GM12878 (cell line): ENCODE results near the gene SPACDR. TPM values are rescaled to one million over a fixed set of nuclear protein-coding genes. Genes with fewer than 3 reads are reported as not detected.
A peak's percentile ranks its signal among the peaks of the same experiment; 100 is the strongest.

Experiments used
- BACH1 ChIP-seq: fragments of 450-650 bp; IDR thresholded peaks from 2 replicates; pipeline ENCODE4 v1.6.1; 2017; ENCODE audit warnings: mild to moderate bottlenecking, borderline replicate concordance
- BCLAF1 ChIP-seq: fragments of 450-650 bp; IDR thresholded peaks from 2 replicates; pipeline ENCODE4 v1.6.1; 2017; ENCODE audit warnings: antibody characterized with exemption, mild to moderate bottlenecking, moderate library complexity
- CBX5 ChIP-seq: sonication (generic); IDR thresholded peaks from 2 replicates; pipeline ENCODE4 v1.6.1; 2016; ENCODE audit warnings: low read depth, moderate library complexity, mild to moderate bottlenecking, inconsistent platforms
- CREM ChIP-seq: IDR thresholded peaks from 2 replicates; pipeline ENCODE4 v1.6.1; 2014; ENCODE audit warnings: antibody characterized with exemption, low read depth
- KDM1A ChIP-seq: fragments of 200-600 bp; sonication (generic); IDR thresholded peaks from 2 replicates; pipeline ENCODE4 v1.6.1; 2016; ENCODE audit warnings: borderline replicate concordance
- NRF1 ChIP-seq: conservative IDR thresholded peaks from 2 replicates; pipeline ENCODE4 v1.6.1; 2011; ENCODE audit warnings: mild to moderate bottlenecking, low read depth, low read length, improper control_type of control experiment
- PML ChIP-seq: IDR thresholded peaks from 2 replicates; pipeline ENCODE4 v1.6.1; 2012; ENCODE audit warnings: low read length, inconsistent platforms
- POLR2A ChIP-seq: IDR thresholded peaks from 2 replicates; pipeline ENCODE4 v1.6.1; 2011; ENCODE audit warnings: low read depth, mild to moderate bottlenecking, low read length
- POLR2AphosphoS5 ChIP-seq: IDR thresholded peaks from 2 replicates; pipeline ENCODE4 v1.6.1; 2011; ENCODE audit warnings: mild to moderate bottlenecking, low read length, inconsistent platforms
- RAD21 ChIP-seq: IDR thresholded peaks from 2 replicates; pipeline ENCODE4 v1.6.1; 2011; ENCODE audit warnings: mild to moderate bottlenecking, low read depth, low read length, moderate library complexity; ENCODE audit not compliant: insufficient read depth
- RELA ChIP-seq: fragments of 450-650 bp; IDR thresholded peaks from 2 replicates; pipeline ENCODE4 v1.8.0; 2014; ENCODE audit warnings: borderline replicate concordance; ENCODE audit not compliant: partially characterized antibody
- REST ChIP-seq: IDR thresholded peaks from 2 replicates; pipeline ENCODE4 v1.6.1; 2012; ENCODE audit warnings: mild to moderate bottlenecking, low read depth, low read length
- SKIL ChIP-seq: fragments of 450-650 bp; IDR thresholded peaks from 2 replicates; pipeline ENCODE4 v1.6.1; 2017; ENCODE audit warnings: mild to moderate bottlenecking, low read depth, inconsistent platforms; ENCODE audit not compliant: poor library complexity, severe bottlenecking
- SMAD5 ChIP-seq: IDR thresholded peaks from 2 replicates; pipeline ENCODE4 v1.6.1; 2016; ENCODE audit warnings: antibody characterized with exemption, low read depth
- SREBF2 ChIP-seq: IDR thresholded peaks from 2 replicates; pipeline ENCODE4 v1.6.1; 2012; ENCODE audit warnings: mild to moderate bottlenecking, low read length
- STAT3 ChIP-seq: IDR thresholded peaks from 2 replicates; pipeline ENCODE4 v1.6.1; 2011; ENCODE audit warnings: low read depth, low read length, improper control_type of control experiment
- TAF1 ChIP-seq: IDR thresholded peaks from 2 replicates; pipeline ENCODE4 v1.6.1; 2011; ENCODE audit warnings: mild to moderate bottlenecking, low read depth, low read length, borderline replicate concordance
- TCF12 ChIP-seq: IDR thresholded peaks from 2 replicates; pipeline ENCODE4 v1.6.1; 2011; ENCODE audit warnings: low read depth, mild to moderate bottlenecking, low read length
- YBX1 ChIP-seq: fragments of 450-650 bp; IDR thresholded peaks from 2 replicates; pipeline ENCODE4 v1.6.1; 2016; ENCODE audit warnings: antibody characterized with exemption
- ZNF217 ChIP-seq: fragments of 450-650 bp; IDR thresholded peaks from 2 replicates; pipeline ENCODE4 v1.6.1; 2017; ENCODE audit warnings: antibody characterized with exemption, mild to moderate bottlenecking
- polyA plus RNA-seq, 11 experiments: library from polyadenylated mRNA; depleted of rRNA in 4 of 11; unstranded in 6 of 11; stranded (reverse) in 5 of 11; fragments of >200 nt; fragmentation: Nextera tagmentation in 4 of 11; fragmentation: Illumina TruSeq in 1 of 11; extraction: Ambion mirVana in 4 of 11; extraction: Trizol in 1 of 11; gene quantifications; 1 replicate in 1 of 11; 2 replicates in 10 of 11; pipeline versions ENCODE4 v1.2.1 to v1.2.3, GENCODE V29; 2011 to 2016; ENCODE audit warnings: inconsistent platforms in 2 of 11, missing spikeins in 2 of 11, low read depth in 1 of 11
- total RNA-seq, 4 experiments: library from RNA; depleted of rRNA in 3 of 4; stranded (reverse); fragments of >200 nt in 3 of 4; fragmentation: Illumina TruSeq in 1 of 4; extraction: Trizol in 1 of 4; gene quantifications; 2 replicates each; pipeline versions ENCODE4 v1.2.1 to v1.2.3, GENCODE V29; 2013 to 2021
- TF ChIP-seq, protein P1 (sequence below), 3 experiments: IDR thresholded peaks in 2 of 3; conservative IDR thresholded peaks in 1 of 3; 2 replicates each; pipeline ENCODE4 v1.5.1; 2011; ENCODE audit warnings: low read depth in 3 of 3, low read length in 3 of 3, mild to moderate bottlenecking in 3 of 3, control low read depth in 2 of 3, moderate library complexity in 2 of 3, inconsistent platforms in 1 of 3, mixed read lengths in 1 of 3; ENCODE audit not compliant: control insufficient read depth in 2 of 3, insufficient read depth in 1 of 3; ENCODE audit errors: extremely low read depth in 1 of 3

SPACDR gene
- total and polyA plus RNA-seq, 10 of the 15 experiments (the other 5 are each of a cell fraction or from before 2014, with no cell fraction given), result 0.18 to 1.5 (median 0.63) TPM

GRCh38 chr7:100469227-100470044 lies 5.4 kb upstream of the SPACDR start (continued):
- TF ChIP-seq SKIL (no peak), STAT3 (no peak), ZNF217 (no peak), RELA (peak; percentile 21), POLR2AphosphoS5 (peak; percentile 25; the same call in 1 of the 2 replicates), RAD21 (peak; percentile 85), NRF1 (no peak), SMAD5 (no peak), REST (no peak), CBX5 (no peak), SREBF2 (no peak), PML (no peak), POLR2A (peak; percentile 63; the same call in 1 of the 2 replicates), YBX1 (no peak), KDM1A (no peak), TCF12 (no peak), BACH1 (peak; percentile 54; the same call in 1 of the 2 replicates), TAF1 (no peak), CREM (no peak), BCLAF1 (no peak)
- TF ChIP-seq, protein P1, sequence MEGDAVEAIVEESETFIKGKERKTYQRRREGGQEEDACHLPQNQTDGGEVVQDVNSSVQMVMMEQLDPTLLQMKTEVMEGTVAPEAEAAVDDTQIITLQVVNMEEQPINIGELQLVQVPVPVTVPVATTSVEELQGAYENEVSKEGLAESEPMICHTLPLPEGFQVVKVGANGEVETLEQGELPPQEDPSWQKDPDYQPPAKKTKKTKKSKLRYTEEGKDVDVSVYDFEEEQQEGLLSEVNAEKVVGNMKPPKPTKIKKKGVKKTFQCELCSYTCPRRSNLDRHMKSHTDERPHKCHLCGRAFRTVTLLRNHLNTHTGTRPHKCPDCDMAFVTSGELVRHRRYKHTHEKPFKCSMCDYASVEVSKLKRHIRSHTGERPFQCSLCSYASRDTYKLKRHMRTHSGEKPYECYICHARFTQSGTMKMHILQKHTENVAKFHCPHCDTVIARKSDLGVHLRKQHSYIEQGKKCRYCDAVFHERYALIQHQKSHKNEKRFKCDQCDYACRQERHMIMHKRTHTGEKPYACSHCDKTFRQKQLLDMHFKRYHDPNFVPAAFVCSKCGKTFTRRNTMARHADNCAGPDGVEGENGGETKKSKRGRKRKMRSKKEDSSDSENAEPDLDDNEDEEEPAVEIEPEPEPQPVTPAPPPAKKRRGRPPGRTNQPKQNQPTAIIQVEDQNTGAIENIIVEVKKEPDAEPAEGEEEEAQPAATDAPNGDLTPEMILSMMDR (IDR thresholded peaks at IDR 0.05 in 2 of 3, conservative IDR thresholded peaks at IDR 0.05 in 1 of 3; ENCODE audit: control insufficient read depth in 2 of 3, extremely low read depth in 1 of 3, insufficient read depth in 1 of 3, low read depth in 3 of 3, low read length in 3 of 3), result peak; percentile 95 to 96 (median 96)
